ENCODE results near the gene SAA4. TPM values are rescaled to one million over a fixed set of nuclear protein-coding genes. Genes with fewer than 3 reads are reported as not detected.
A peak's percentile ranks its signal among the peaks of the same experiment; 100 is the strongest.

SAA4 gene
- total and polyA plus RNA-seq, 9 of the 15 experiments (the other 6 are each of a cell fraction or from before 2014, with no cell fraction given): not detected

DNA sequence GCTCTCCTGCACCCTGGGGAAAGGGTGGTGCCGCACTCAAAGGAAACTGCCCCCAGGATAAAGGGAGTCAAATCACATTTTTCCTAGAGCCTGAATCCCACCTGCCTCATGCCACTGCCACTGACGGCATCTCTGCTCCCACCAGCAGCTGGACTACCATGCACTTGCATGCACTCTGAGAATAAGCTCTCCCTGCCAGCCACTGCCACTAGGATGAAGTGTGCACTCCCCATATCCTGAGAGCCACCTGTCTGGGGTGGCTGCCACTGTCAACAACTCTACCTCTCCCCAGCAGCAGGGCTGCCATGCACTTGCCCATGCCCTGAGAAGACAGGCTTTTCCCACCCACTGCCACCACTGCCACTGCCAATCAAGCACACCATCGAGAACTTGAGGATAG is 32.4 kb downstream of the SAA4 start:
- POLR2A ChIA-PET: interaction anchor here (1.0 kb wide), 1 partner anchor 89 kb away, joined by 8 read pairs; no protein-coding TSS in a partner anchor
- Histone ChIP-seq H3K4me3 (no peak overlapping the region), H3K9ac (ENCODE audit: insufficient read depth in 1 of 2, low read depth in 2 of 2, low read length in 2 of 2) (no peak overlapping the region), H3K4me2 (ENCODE audit: insufficient read depth, low read length) (no peak overlapping the region), H3K27me3 (ENCODE audit: control insufficient read depth in 2 of 2, insufficient read depth in 2 of 2, low read length in 2 of 2) (peaks cover 2 to 27% of the 10 kb centered on the region in 2 experiments; a peak in 4 of 5 replicates), H3K9me3 (replicated peaks; ENCODE audit: control insufficient read depth, insufficient read depth, low read depth, low read length) (no peaks in the 10 kb centered on the region), H3K9me1 (ENCODE audit: control insufficient read depth, insufficient read depth, low read length) (no peaks in the 10 kb centered on the region), H3K79me2 (ENCODE audit: control insufficient read depth, insufficient read depth, low read length) (no peaks in the 10 kb centered on the region), H3K27ac (ENCODE audit: extremely low read depth, low read depth, low read length) (no peak overlapping the region), H3K4me1 (replicated peaks in 1 of 2; ENCODE audit: control insufficient read depth in 2 of 2, insufficient read depth in 2 of 2, low read length in 2 of 2) (no peaks in the 10 kb centered on the region; a peak in 1 of 5 replicates), H4K20me1 (replicated peaks; ENCODE audit: control insufficient read depth, insufficient read depth, low read length) (no peaks in the 10 kb centered on the region), H3K36me3 (ENCODE audit: control insufficient read depth, insufficient read depth, low read length) (no peaks in the 10 kb centered on the region), H2AFZ (ENCODE audit: low read depth, low read length) (no peak overlapping the region)
- BruUV-seq (replicated peaks): no TSS peak
- WGBS (ENCODE audit: insufficient coverage, low coverage, missing lambda C conversion rate): 0% methylated on average over 3 of the region's 3 CpGs
- in situ Hi-C loops (cut with MboI) (no loop called here), intact Hi-C loops (cut with micrococcal nuclease) (loop anchor here (1.0 kb wide), 1 partner anchor 89 kb away; no protein-coding TSS in a partner anchor)
- CTCF ChIA-PET (ENCODE audit: low intra/inter-chr PET ratio): interaction anchor here (0.8 to 1.5 kb wide), 2 partner anchors 89 to 213 kb away, joined by 5 read pairs; no protein-coding TSS in a partner anchor
- TF ChIP-seq, protein P1, sequence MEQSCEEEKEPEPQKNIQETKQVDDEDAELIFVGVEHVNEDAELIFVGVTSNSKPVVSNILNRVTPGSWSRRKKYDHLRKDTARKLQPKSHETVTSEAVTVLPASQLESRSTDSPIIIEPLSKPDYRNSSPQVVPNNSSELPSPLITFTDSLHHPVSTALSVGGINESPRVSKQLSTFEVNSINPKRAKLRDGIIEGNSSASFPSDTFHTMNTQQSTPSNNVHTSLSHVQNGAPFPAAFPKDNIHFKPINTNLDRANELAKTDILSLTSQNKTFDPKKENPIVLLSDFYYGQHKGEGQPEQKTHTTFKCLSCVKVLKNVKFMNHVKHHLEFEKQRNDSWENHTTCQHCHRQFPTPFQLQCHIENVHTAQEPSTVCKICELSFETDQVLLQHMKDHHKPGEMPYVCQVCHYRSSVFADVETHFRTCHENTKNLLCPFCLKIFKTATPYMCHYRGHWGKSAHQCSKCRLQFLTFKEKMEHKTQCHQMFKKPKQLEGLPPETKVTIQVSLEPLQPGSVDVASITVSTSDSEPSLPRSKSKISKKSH (CRISPR knock-in tag; IDR thresholded peaks at IDR 0.05): no peak
- FAIRE-seq (no peak), ATAC-seq (no peak; the same call in 2 of the 3 replicates), DNase-seq (ENCODE audit: extremely low read depth in 1 of 4, low spot score in 3 of 4) (no peak)

DNA sequence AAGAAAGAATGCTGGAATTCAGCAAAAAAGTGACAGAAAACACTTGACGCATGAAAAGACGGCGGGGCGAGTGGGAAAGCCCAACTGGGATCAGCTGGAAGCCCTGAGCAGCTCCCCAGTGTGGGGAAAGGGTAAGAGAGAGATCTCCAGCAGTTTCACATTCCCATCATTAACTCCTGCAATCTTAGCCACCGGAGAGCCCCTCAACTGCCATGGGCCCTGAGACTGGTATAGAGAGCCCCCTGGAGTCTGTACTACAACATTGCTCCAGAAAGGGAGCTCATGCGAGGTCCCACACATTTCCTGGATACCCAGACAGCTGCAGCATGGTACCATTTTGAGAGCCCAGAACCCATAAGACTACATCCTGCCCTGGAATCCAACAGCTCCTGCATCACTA is 32.9 kb downstream of the SAA4 start:
- POLR2A ChIA-PET: interaction anchor here (1.0 kb wide), 1 partner anchor 88 kb away, joined by 8 read pairs; no protein-coding TSS in a partner anchor
- CTCF ChIA-PET (ENCODE audit: low intra/inter-chr PET ratio): interaction anchor here (0.8 to 1.5 kb wide), 3 partner anchors 33 to 212 kb away, joined by 3 to 5 read pairs (median 5); no protein-coding TSS in a partner anchor
- no TSS peak for BruUV-seq (replicated peaks)
- ATAC-seq: peak; percentile 93
- peak; percentile 26 to 59 (median 30) for DNase-seq (ENCODE audit: extremely low read depth in 1 of 4, low spot score in 3 of 4)
- in situ Hi-C loops (cut with MboI) (no loop called here), intact Hi-C loops (cut with micrococcal nuclease) (loop anchor here (1.0 to 2.0 kb wide), 3 partner anchors 32 to 211 kb away; no protein-coding TSS in a partner anchor)
- 1% methylated on average over 6 of the region's 6 CpGs for WGBS (ENCODE audit: insufficient coverage, low coverage, missing lambda C conversion rate)
- no peaks in the 10 kb centered on the region for H3K4me1 ChIP-seq (replicated peaks in 1 of 2; ENCODE audit: control insufficient read depth in 2 of 2, insufficient read depth in 2 of 2, low read length in 2 of 2)
- H3K27ac ChIP-seq (ENCODE audit: extremely low read depth, low read depth, low read length): no peak overlapping the region
- no peak overlapping the region for H3K4me3 ChIP-seq
- H3K9ac ChIP-seq (ENCODE audit: insufficient read depth in 1 of 2, low read depth in 2 of 2, low read length in 2 of 2): no peak overlapping the region
- H2AFZ ChIP-seq (ENCODE audit: low read depth, low read length): no peak overlapping the region
- H3K9me1 ChIP-seq (ENCODE audit: control insufficient read depth, insufficient read depth, low read length): no peaks in the 10 kb centered on the region
- H3K36me3 ChIP-seq (ENCODE audit: control insufficient read depth, insufficient read depth, low read length): no peaks in the 10 kb centered on the region
- no peak overlapping the region for H3K4me2 ChIP-seq (ENCODE audit: insufficient read depth, low read length)
- H3K79me2 ChIP-seq (ENCODE audit: control insufficient read depth, insufficient read depth, low read length): no peaks in the 10 kb centered on the region
- no peaks in the 10 kb centered on the region for H4K20me1 ChIP-seq (replicated peaks; ENCODE audit: control insufficient read depth, insufficient read depth, low read length)
- no peaks in the 10 kb centered on the region for H3K9me3 ChIP-seq (replicated peaks; ENCODE audit: control insufficient read depth, insufficient read depth, low read depth, low read length)
- peaks cover 0 to 22% of the 10 kb centered on the region in 2 experiments; a peak in 3 of 5 replicates for H3K27me3 ChIP-seq (ENCODE audit: control insufficient read depth in 2 of 2, insufficient read depth in 2 of 2, low read length in 2 of 2)
- FAIRE-seq: peak; percentile 71
- TF ChIP-seq ZNF217 (CRISPR knock-in tag; IDR thresholded peaks at IDR 0.05): no peak
- no peak for TF ChIP-seq ZNF274 (IDR thresholded peaks at IDR 0.05; ENCODE audit: borderline replicate concordance, low read depth, low read length)
- TF ChIP-seq TSC22D4 (tag; IDR thresholded peaks at IDR 0.05): no peak
- TF ChIP-seq ZNF121 (CRISPR knock-in tag; conservative IDR thresholded peaks at IDR 0.05): no peak
- TF ChIP-seq BRCA1 (IDR thresholded peaks at IDR 0.05): no peak
- TF ChIP-seq BRCA1 (CRISPR knock-in tag; IDR thresholded peaks at IDR 0.05): no peak
- TF ChIP-seq XRCC4 (IDR thresholded peaks at IDR 0.05; ENCODE audit: extremely low read depth, insufficient read depth, insufficient read length): no peak
- TF ChIP-seq, protein P2, sequence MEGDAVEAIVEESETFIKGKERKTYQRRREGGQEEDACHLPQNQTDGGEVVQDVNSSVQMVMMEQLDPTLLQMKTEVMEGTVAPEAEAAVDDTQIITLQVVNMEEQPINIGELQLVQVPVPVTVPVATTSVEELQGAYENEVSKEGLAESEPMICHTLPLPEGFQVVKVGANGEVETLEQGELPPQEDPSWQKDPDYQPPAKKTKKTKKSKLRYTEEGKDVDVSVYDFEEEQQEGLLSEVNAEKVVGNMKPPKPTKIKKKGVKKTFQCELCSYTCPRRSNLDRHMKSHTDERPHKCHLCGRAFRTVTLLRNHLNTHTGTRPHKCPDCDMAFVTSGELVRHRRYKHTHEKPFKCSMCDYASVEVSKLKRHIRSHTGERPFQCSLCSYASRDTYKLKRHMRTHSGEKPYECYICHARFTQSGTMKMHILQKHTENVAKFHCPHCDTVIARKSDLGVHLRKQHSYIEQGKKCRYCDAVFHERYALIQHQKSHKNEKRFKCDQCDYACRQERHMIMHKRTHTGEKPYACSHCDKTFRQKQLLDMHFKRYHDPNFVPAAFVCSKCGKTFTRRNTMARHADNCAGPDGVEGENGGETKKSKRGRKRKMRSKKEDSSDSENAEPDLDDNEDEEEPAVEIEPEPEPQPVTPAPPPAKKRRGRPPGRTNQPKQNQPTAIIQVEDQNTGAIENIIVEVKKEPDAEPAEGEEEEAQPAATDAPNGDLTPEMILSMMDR (IDR thresholded peaks at IDR 0.05 in 2 of 3, conservative IDR thresholded peaks at IDR 0.05 in 1 of 3; ENCODE audit: insufficient read depth in 2 of 3, low read depth in 1 of 3, low read length in 3 of 3): peak; percentile 62 to 73 (median 69)

Measured in K562 (cell line).